ENCODE measurements around the gene MYF6. TPM values are rescaled to one million over a fixed set of nuclear protein-coding genes. Genes with fewer than 3 reads are reported as not detected.
A peak's percentile ranks its signal among the peaks of the same experiment; 100 is the strongest.

The MYF6 gene
- total RNA-seq, 4 donors from 2014 or later, result 335 to 1,770 (median 962) TPM

GRCh38 chr12:80710727-80711449, 3.5 kb downstream of the MYF6 start:
- peak overlapping the region in 3 of 4 donors; percentile 70 to 91 (median 72) for H3K4me3 ChIP-seq
- peak in 1 of 2 donors; percentile 13 for ATAC-seq
- peaks cover 0 to 19% of the 10 kb centered on the region in 2 donors for H3K36me3 ChIP-seq
- no peaks in the 10 kb centered on the region for H3K9me3 ChIP-seq
- H3K4me1 ChIP-seq, result peaks cover 8 to 10% of the 10 kb centered on the region in 2 donors
- peak overlapping the region; percentile 83 to 98 (median 92) for H3K27ac ChIP-seq
- DNase-seq, result no peak
- no peak for TF ChIP-seq POLR2A (IDR thresholded peaks at IDR 0.05)
- no peak for TF ChIP-seq CTCF (IDR thresholded peaks at IDR 0.05 in 4 of 5, conservative IDR thresholded peaks at IDR 0.05 in 1 of 5)
- intact Hi-C loops (cut with DNase I; ENCODE audit: low total_unique reads) (loop anchor here (2.0 to 5.0 kb wide), 4 partner anchors 34 to 238 kb away; no protein-coding TSS in a partner anchor), in situ Hi-C loops (cut with MboI; ENCODE audit: low sequenced_read_pairs in 4 of 4) (no loop called here)
- H3K27me3 ChIP-seq, result peaks cover 0 to 4% (median 2%) of the 10 kb centered on the region in 3 donors

- in situ Hi-C loops (cut with MboI; ENCODE audit: low sequenced_read_pairs in 4 of 4) (no loop called here), intact Hi-C loops (cut with DNase I; ENCODE audit: low total_unique reads) (loop anchor here (2.0 to 5.0 kb wide), 4 partner anchors 35 to 239 kb away; no protein-coding TSS in a partner anchor)
- Histone ChIP-seq H3K4me3 (no peak overlapping the region), H3K27me3 (peaks cover 0 to 4% (median 4%) of the 10 kb centered on the region in 3 donors), H3K4me1 (peaks cover 4 to 10% of the 10 kb centered on the region in 2 donors), H3K9me3 (no peaks in the 10 kb centered on the region), H3K27ac (peak overlapping the region; percentile 83 to 98 (median 92)), H3K36me3 (peaks cover 0 to 19% of the 10 kb centered on the region in 2 donors)
- ATAC-seq (no peak), DNase-seq (no peak)
- TF ChIP-seq POLR2A (IDR thresholded peaks at IDR 0.05), result no peak
- TF ChIP-seq CTCF (IDR thresholded peaks at IDR 0.05 in 4 of 5, conservative IDR thresholded peaks at IDR 0.05 in 1 of 5), result no peak
These were observed 4.4 kb downstream of the MYF6 start for GRCh38 chr12:80711866-80712265.

GRCh38 chr12:80712866-80713265, 5.4 kb downstream of the MYF6 start:
- peak overlapping the region; percentile 77 to 92 (median 86) for H3K27ac ChIP-seq
- no peaks in the 10 kb centered on the region for H3K9me3 ChIP-seq
- peaks cover 4 to 10% of the 10 kb centered on the region in 2 donors for H3K4me1 ChIP-seq
- intact Hi-C loops (cut with DNase I; ENCODE audit: low total_unique reads) (loop anchor here (5.0 kb wide), 1 partner anchor 49 kb away; no protein-coding TSS in a partner anchor), in situ Hi-C loops (cut with MboI; ENCODE audit: low sequenced_read_pairs in 4 of 4) (no loop called here)
- TF ChIP-seq CTCF (IDR thresholded peaks at IDR 0.05 in 4 of 5, conservative IDR thresholded peaks at IDR 0.05 in 1 of 5), result no peak
- no peak for TF ChIP-seq POLR2A (IDR thresholded peaks at IDR 0.05)
- peaks cover 0 to 4% (median 4%) of the 10 kb centered on the region in 3 donors for H3K27me3 ChIP-seq
- no peak overlapping the region for H3K4me3 ChIP-seq
- DNase-seq (no peak), ATAC-seq (no peak)
- peaks cover 0 to 18% of the 10 kb centered on the region in 2 donors for H3K36me3 ChIP-seq

- peak overlapping the region; percentile 37 to 56 (median 50) for H3K4me3 ChIP-seq
- H3K27me3 ChIP-seq, result peaks cover 0 to 4% (median 4%) of the 10 kb centered on the region in 3 donors
- H3K36me3 ChIP-seq, result peaks cover 0 to 13% of the 10 kb centered on the region in 2 donors
- DNase-seq, result no peak
- peak overlapping the region; percentile 77 to 92 (median 86) for H3K27ac ChIP-seq
- in situ Hi-C loops (cut with MboI; ENCODE audit: low sequenced_read_pairs in 4 of 4), result no loop called here
- no peaks in the 10 kb centered on the region for H3K9me3 ChIP-seq
- intact Hi-C loops (cut with DNase I; ENCODE audit: low total_unique reads), result loop anchor here (5.0 kb wide), 1 partner anchor 49 kb away; no protein-coding TSS in a partner anchor
- no peak for ATAC-seq
- peaks cover 4 to 10% of the 10 kb centered on the region in 2 donors for H3K4me1 ChIP-seq
- no peak for TF ChIP-seq CTCF (IDR thresholded peaks at IDR 0.05 in 4 of 5, conservative IDR thresholded peaks at IDR 0.05 in 1 of 5)
- TF ChIP-seq POLR2A (IDR thresholded peaks at IDR 0.05), result no peak
These were observed 6.0 kb downstream of the MYF6 start for GRCh38 chr12:80713419-80713818.
